Naive thymus-derived CD4-positive, alpha-beta T cell (primary cell): ENCODE data around the gene EFS. TPM values are rescaled to one million over a fixed set of nuclear protein-coding genes. Genes with fewer than 3 reads are reported as not detected.

Experiments used
- ATAC-seq: fragments of 150-1000 bp; cut with Tn5 transposase; 2 replicates; pipeline ENCODE4 v1.10.0; 2021; ENCODE audit warnings: mild to moderate bottlenecking, moderate library complexity
- CTCF ChIA-PET: fragments of 350-600 bp; sonication (Branson Sonifier 250); formaldehyde crosslinking; loops from one replicate; lab custom pipeline; 2021; ENCODE audit warnings: antibody characterized with exemption; lab: Charles Lee
- POLR2A ChIA-PET: fragments of 350-600 bp; sonication (Branson Sonifier 250); formaldehyde crosslinking; loops from one replicate; lab custom pipeline; 2021; ENCODE audit warnings: antibody characterized with exemption, inconsistent platforms; lab: Charles Lee
- DNase-seq, 9 donors: peaks; one replicate each; pipeline versions ENCODE4 v3.0.0 to v3.0.0-alpha.2; 2020 to 2022; ENCODE audit warnings: mixed read lengths in 1 of 9
- H3K27ac ChIP-seq: one replicate; pipeline ENCODE4 v1.7.0; 2013; ENCODE audit warnings: mild to moderate bottlenecking, low read depth, low read length, moderate library complexity
- H3K27me3 ChIP-seq, 2 donors: one replicate each; pipeline ENCODE4 v1.7.0; 2013; ENCODE audit warnings: low read length in 2 of 2, mild to moderate bottlenecking in 2 of 2, moderate library complexity in 2 of 2; ENCODE audit not compliant: control insufficient read depth in 2 of 2, insufficient read depth in 2 of 2
- H3K36me3 ChIP-seq, 3 experiments: 1 replicate in 2 of 3; 2 replicates in 1 of 3; pipeline ENCODE4 v1.7.0; 2013; ENCODE audit warnings: low read length in 3 of 3, mild to moderate bottlenecking in 3 of 3, moderate library complexity in 1 of 3; ENCODE audit not compliant: insufficient read depth in 3 of 3, control insufficient read depth in 2 of 3
- H3K4me1 ChIP-seq, 2 donors: one replicate each; pipeline ENCODE4 v1.7.0; 2013; ENCODE audit warnings: low read length in 2 of 2, mild to moderate bottlenecking in 2 of 2, moderate library complexity in 1 of 2; ENCODE audit not compliant: control insufficient read depth in 2 of 2, insufficient read depth in 2 of 2
- H3K4me3 ChIP-seq: 2 replicates; pipeline ENCODE4 v1.7.0; 2013; ENCODE audit warnings: mild to moderate bottlenecking, low read length
- H3K9me3 ChIP-seq, 3 experiments: 1 replicate in 2 of 3; 2 replicates in 1 of 3; pipeline ENCODE4 v1.7.0; 2013; ENCODE audit warnings: low read length in 3 of 3; ENCODE audit not compliant: control insufficient read depth in 2 of 3
- H3K27ac Mint-ChIP-seq, 9 donors: one replicate each; pipeline ENCODE4 v1.8.0; 2020 to 2022; ENCODE audit warnings: mixed read lengths in 9 of 9, mild to moderate bottlenecking in 8 of 9, moderate library complexity in 5 of 9, inconsistent platforms in 2 of 9
- H3K27me3 Mint-ChIP-seq, 5 donors: one replicate each; pipeline ENCODE4 v1.8.0; 2021 to 2022; ENCODE audit warnings: mixed read lengths in 5 of 5, mild to moderate bottlenecking in 1 of 5
- H3K36me3 Mint-ChIP-seq, 5 donors: one replicate each; pipeline ENCODE4 v1.8.0; 2020 to 2022; ENCODE audit warnings: mixed read lengths in 5 of 5, mild to moderate bottlenecking in 3 of 5, inconsistent platforms in 1 of 5
- H3K4me1 Mint-ChIP-seq, 7 donors: one replicate each; pipeline ENCODE4 v1.8.0; 2020 to 2022; ENCODE audit warnings: mixed read lengths in 7 of 7, mild to moderate bottlenecking in 3 of 7, inconsistent platforms in 1 of 7
- H3K4me3 Mint-ChIP-seq, 10 donors: one replicate each; pipeline ENCODE4 v1.8.0; 2020 to 2022; ENCODE audit warnings: mild to moderate bottlenecking in 10 of 10, mixed read lengths in 10 of 10, moderate library complexity in 6 of 10, inconsistent platforms in 2 of 10
- H3K9me3 Mint-ChIP-seq, 11 donors: one replicate each; pipeline ENCODE4 v1.8.0; 2020 to 2022; ENCODE audit warnings: mixed read lengths in 11 of 11, mild to moderate bottlenecking in 4 of 11, inconsistent platforms in 1 of 11, moderate library complexity in 1 of 11
- intact Hi-C, 2 donors: fragments of 100-400 bp; cut with micrococcal nuclease; formaldehyde crosslinking; loops; one replicate each; pipeline ENCODE4 v1.15.1; 2023
- polyA plus RNA-seq, 2 donors: library from polyadenylated mRNA; unstranded; fragments of 300-500 nt; fragmentation: Illumina TruSeq; gene quantifications; one replicate each; pipeline ENCODE4 v1.2.3, GENCODE V29; 2021
- total RNA-seq, 6 experiments: library from RNA in 5 of 6; stranded (reverse) in 5 of 6; gene quantifications; 1 replicate in 5 of 6; 2 replicates in 1 of 6; pipeline ENCODE4 v1.2.3 and lab custom pipeline; 2021 to 2026

Gene EFS
- total and polyA plus RNA-seq, 7 experiments from 2014 or later = not detected

- ChIA-PET CTCF (interaction anchor here (0.5 to 1.6 kb wide), 4 partner anchors 42 to 112 kb away, joined by 3 to 4 read pairs (median 3); no protein-coding TSS in a partner anchor), POLR2A (no interaction called here)
- H3K9me3 Mint-ChIP-seq = no peaks in the 10 kb centered on the region
These were observed 11.7 kb upstream of the EFS start, which contains the start of gene CMTM5 for GRCh38 chr14:23376482-23377197. CMTM5 (plus strand) TSS chr14:23377046; CDS start chr14:23377252, 206 bp downstream.

GRCh38 chr14:23375527-23376251 lies 10.7 kb upstream of the EFS start:
- Mint-ChIP-seq H3K4me1 (peaks cover 0 to 8% (median 0%) of the 10 kb centered on the region in 7 donors), H3K9me3 (no peaks in the 10 kb centered on the region), H3K27me3 (peaks cover 0 to 5% (median 0%) of the 10 kb centered on the region in 5 donors), H3K4me3 (no peak overlapping the region), H3K36me3 (no peaks in the 10 kb centered on the region), H3K27ac (no peak overlapping the region)
- Histone ChIP-seq H3K27me3 (no peaks in the 10 kb centered on the region), H3K4me1 (no peaks in the 10 kb centered on the region), H3K9me3 (no peaks in the 10 kb centered on the region), H3K27ac (no peak overlapping the region), H3K36me3 (no peaks in the 10 kb centered on the region), H3K4me3 (no peak overlapping the region)
- ATAC-seq (no peak), DNase-seq (no peak)
- CTCF ChIA-PET = interaction anchor here (0.7 kb wide), 1 partner anchor 53 kb away, joined by 3 read pairs; no protein-coding TSS in a partner anchor
- POLR2A ChIA-PET = no interaction called here
- intact Hi-C loops = no loop called here

More at GRCh38 chr14:23376482-23377197, 11.7 kb upstream of the EFS start, which contains the start of gene CMTM5:
- Histone ChIP-seq H3K9me3 (no peaks in the 10 kb centered on the region), H3K27ac (no peak within 1 kb of the TSS), H3K36me3 (no peaks in the 10 kb centered on the region), H3K4me3 (no peak within 1 kb of the TSS), H3K4me1 (no peaks in the 10 kb centered on the region), H3K27me3 (no peaks in the 10 kb centered on the region)
- H3K27ac Mint-ChIP-seq = peak within 1 kb of the TSS in 2 of 9 donors; percentile 4 to 58
- intact Hi-C loops = no loop called here
- H3K4me3 Mint-ChIP-seq = no peak within 1 kb of the TSS
- DNase-seq (no peak), ATAC-seq (no peak)
- no peaks in the 10 kb centered on the region for H3K36me3 Mint-ChIP-seq
- H3K27me3 Mint-ChIP-seq = peaks cover 0 to 5% (median 0%) of the 10 kb centered on the region in 5 donors
- H3K4me1 Mint-ChIP-seq = peaks cover 0 to 8% (median 0%) of the 10 kb centered on the region in 7 donors

GRCh38 chr14:23373041-23373440 lies 8.1 kb upstream of the EFS start:
- H3K27me3 ChIP-seq = no peaks in the 10 kb centered on the region
- peaks cover 0 to 8% (median 4%) of the 10 kb centered on the region in 5 donors for H3K27me3 Mint-ChIP-seq
- DNase-seq (no peak), ATAC-seq (no peak)
- H3K4me1 ChIP-seq = no peaks in the 10 kb centered on the region
- no peak overlapping the region for H3K4me3 Mint-ChIP-seq
- no peaks in the 10 kb centered on the region for H3K9me3 ChIP-seq
- no peaks in the 10 kb centered on the region for H3K36me3 Mint-ChIP-seq
- no peak overlapping the region for H3K27ac ChIP-seq
- H3K4me3 ChIP-seq = no peak overlapping the region
- peaks cover 0 to 4% (median 0%) of the 10 kb centered on the region in 7 donors for H3K4me1 Mint-ChIP-seq
- intact Hi-C loops = no loop called here
- peaks cover 0 to 2% (median 0%) of the 10 kb centered on the region in 11 donors for H3K9me3 Mint-ChIP-seq
- ChIA-PET CTCF (no interaction called here), POLR2A (interaction anchor here (0.6 kb wide), 1 partner anchor 31 kb away, joined by 3 read pairs; no protein-coding TSS in a partner anchor)
- no peaks in the 10 kb centered on the region for H3K36me3 ChIP-seq
- no peak overlapping the region for H3K27ac Mint-ChIP-seq

- peaks cover 4 to 13% (median 7%) of the 10 kb centered on the region in 5 donors for H3K27me3 Mint-ChIP-seq
- ATAC-seq (no peak), DNase-seq (no peak)
- no peak within 1 kb of the TSS for H3K4me3 Mint-ChIP-seq
- H3K9me3 ChIP-seq = no peaks in the 10 kb centered on the region
- H3K4me1 Mint-ChIP-seq = peaks cover 0 to 4% (median 0%) of the 10 kb centered on the region in 7 donors
- no peaks in the 10 kb centered on the region for H3K27me3 ChIP-seq
- H3K4me1 ChIP-seq = no peaks in the 10 kb centered on the region
- no peak within 1 kb of the TSS for H3K27ac ChIP-seq
- intact Hi-C loops = no loop called here
- H3K36me3 Mint-ChIP-seq = no peaks in the 10 kb centered on the region
- no peak within 1 kb of the TSS for H3K27ac Mint-ChIP-seq
- H3K36me3 ChIP-seq = no peaks in the 10 kb centered on the region
- POLR2A ChIA-PET = no interaction called here
- peaks cover 0 to 3% (median 0%) of the 10 kb centered on the region in 11 donors for H3K9me3 Mint-ChIP-seq
- no peak within 1 kb of the TSS for H3K4me3 ChIP-seq
- CTCF ChIA-PET = no interaction called here
These were observed 7.5 kb upstream of the EFS start, which contains the start of gene IL25 for GRCh38 chr14:23372509-23372908. IL25 (plus strand) TSS chr14:23372809.

- Histone ChIP-seq H3K9me3 (no peaks in the 10 kb centered on the region), H3K4me3 (no peak overlapping the region), H3K36me3 (no peaks in the 10 kb centered on the region), H3K27me3 (no peaks in the 10 kb centered on the region), H3K4me1 (no peaks in the 10 kb centered on the region), H3K27ac (no peak overlapping the region)
- no peak for DNase-seq
- no peaks in the 10 kb centered on the region for H3K36me3 Mint-ChIP-seq
- H3K27ac Mint-ChIP-seq = no peak overlapping the region
- peaks cover 0 to 4% (median 0%) of the 10 kb centered on the region in 7 donors for H3K4me1 Mint-ChIP-seq
- no peak for ATAC-seq
- POLR2A ChIA-PET = no interaction called here
- peaks cover 0 to 3% (median 0%) of the 10 kb centered on the region in 11 donors for H3K9me3 Mint-ChIP-seq
- H3K27me3 Mint-ChIP-seq = peaks cover 11 to 20% (median 13%) of the 10 kb centered on the region in 5 donors
- no peak overlapping the region for H3K4me3 Mint-ChIP-seq
- CTCF ChIA-PET = no interaction called here
- intact Hi-C loops = no loop called here
These were observed 6.9 kb upstream of the EFS start for GRCh38 chr14:23371865-23372264.

GRCh38 chr14:23370221-23370620 lies 5.2 kb upstream of the EFS start:
- H3K27me3 Mint-ChIP-seq = peaks cover 13 to 25% (median 18%) of the 10 kb centered on the region in 5 donors
- intact Hi-C loops = no loop called here
- no peak overlapping the region for H3K4me3 Mint-ChIP-seq
- peaks cover 0 to 3% (median 0%) of the 10 kb centered on the region in 11 donors for H3K9me3 Mint-ChIP-seq
- peaks cover 0 to 4% (median 0%) of the 10 kb centered on the region in 7 donors for H3K4me1 Mint-ChIP-seq
- CTCF ChIA-PET = interaction anchor here (1.9 kb wide), 1 partner anchor 10 kb away, joined by 5 read pairs; no protein-coding TSS in a partner anchor
- Histone ChIP-seq H3K27ac (no peak overlapping the region), H3K27me3 (no peaks in the 10 kb centered on the region), H3K4me3 (no peak overlapping the region), H3K4me1 (no peaks in the 10 kb centered on the region), H3K9me3 (no peaks in the 10 kb centered on the region), H3K36me3 (no peaks in the 10 kb centered on the region)
- ATAC-seq (no peak), DNase-seq (no peak)
- no peaks in the 10 kb centered on the region for H3K36me3 Mint-ChIP-seq
- POLR2A ChIA-PET = interaction anchor here (0.8 kb wide), 1 partner anchor 111 kb away, joined by 4 read pairs; no protein-coding TSS in a partner anchor
- no peak overlapping the region for H3K27ac Mint-ChIP-seq
